GM23248 (cell line): ENCODE results near the gene CD59. TPM values are rescaled to one million over a fixed set of nuclear protein-coding genes. Genes with fewer than 3 reads are reported as not detected.

Experiments
- DNase-seq: peaks from one replicate; pipeline ENCODE4 v3.0.0-alpha.2; 2015
- H2AFZ ChIP-seq: fragments of 200-600 bp; sonication (generic); 2 replicates; pipeline ENCODE4 v1.6.1; 2016; ENCODE audit warnings: antibody characterized with exemption
- H3F3A ChIP-seq: fragments of 200-600 bp; sonication (generic); 2 replicates; pipeline ENCODE4 v1.6.1; 2016; ENCODE audit warnings: mild to moderate bottlenecking, antibody characterized with exemption, mixed run types; ENCODE audit not compliant: insufficient read depth
- H3K27ac ChIP-seq: fragments of 200-600 bp; sonication (generic); 2 replicates; pipeline ENCODE4 v1.5.1; 2016; ENCODE audit warnings: mild to moderate bottlenecking
- H3K27me3 ChIP-seq: fragments of 200-600 bp; sonication (generic); replicated peaks from 2 replicates; pipeline ENCODE4 v1.6.1; 2016; ENCODE audit warnings: mild to moderate bottlenecking; ENCODE audit not compliant: insufficient read depth
- H3K36me3 ChIP-seq: fragments of 200-600 bp; sonication (generic); 2 replicates; pipeline ENCODE4 v1.6.1; 2016; ENCODE audit warnings: low read depth, mild to moderate bottlenecking
- H3K4me1 ChIP-seq: fragments of 200-600 bp; sonication (generic); 2 replicates; pipeline ENCODE4 v1.6.1; 2016; ENCODE audit warnings: mild to moderate bottlenecking; ENCODE audit not compliant: insufficient read depth
- H3K4me2 ChIP-seq: fragments of 200-600 bp; sonication (generic); one replicate; pipeline ENCODE4 v1.6.1; 2016; ENCODE audit warnings: mild to moderate bottlenecking; ENCODE audit not compliant: unreplicated experiment
- H3K4me3 ChIP-seq: fragments of 200-600 bp; sonication (generic); 2 replicates; pipeline ENCODE4 v1.5.1; 2016; ENCODE audit warnings: mild to moderate bottlenecking
- H3K79me2 ChIP-seq: fragments of 200-600 bp; sonication (generic); 2 replicates; pipeline ENCODE4 v1.6.1; 2016; ENCODE audit warnings: mild to moderate bottlenecking; ENCODE audit not compliant: insufficient read depth
- H3K9ac ChIP-seq: fragments of 200-600 bp; sonication (generic); 2 replicates; pipeline ENCODE4 v1.6.1; 2016; ENCODE audit warnings: mild to moderate bottlenecking
- H3K9me2 ChIP-seq: fragments of 200-600 bp; sonication (generic); 2 replicates; pipeline ENCODE4 v1.6.1; 2016; ENCODE audit warnings: mixed run types, mild to moderate bottlenecking, moderate library complexity; ENCODE audit not compliant: insufficient read depth
- H3K9me3 ChIP-seq: fragments of 200-600 bp; sonication (generic); one replicate; pipeline ENCODE4 v1.6.1; 2017; ENCODE audit warnings: low read depth
- H4K20me1 ChIP-seq: fragments of 200-600 bp; sonication (generic); 2 replicates; pipeline ENCODE4 v1.6.0; 2016; ENCODE audit not compliant: insufficient read depth
- EZH2 ChIP-seq: fragments of 200-600 bp; sonication (generic); IDR thresholded peaks from 2 replicates; pipeline ENCODE4 v1.6.1; 2018; ENCODE audit warnings: antibody characterized with exemption, mild to moderate bottlenecking; ENCODE audit not compliant: insufficient read depth, poor library complexity, severe bottlenecking
- EZH2phosphoT487 ChIP-seq: fragments of 200-600 bp; sonication (generic); IDR thresholded peaks from 2 replicates; pipeline ENCODE4 v1.6.1; 2018; ENCODE audit warnings: antibody characterized with exemption, moderate library complexity, mild to moderate bottlenecking, low read depth; ENCODE audit not compliant: insufficient read depth
- WGBS, 2 experiments: methylation state at CpG; one replicate each; pipeline ENCODE4 v1.1.6; 2015 to 2017; ENCODE audit warnings: low lambda C conversion rate in 2 of 2, low coverage in 1 of 2; ENCODE audit errors: missing lambda C conversion rate in 2 of 2; 5-methylcytosine and 5-hydroxymethylcytosine counted together
- in situ Hi-C: fragments of 300-500 bp; cut with MboI; formaldehyde crosslinking; loops from 2 replicates; pipeline ENCODE4 v1.15.0; 2020
- polyA plus RNA-seq: library from polyadenylated mRNA; unstranded; fragments of >200 nt; fragmentation: Nextera tagmentation; extraction: Ambion mirVana; gene quantifications from 2 replicates; pipeline ENCODE4 v1.2.1, GENCODE V29; 2016
- total RNA-seq: library from RNA; depleted of rRNA; stranded (reverse); fragments of >200 nt; shearing (Covaris generic); gene quantifications from 2 replicates; pipeline ENCODE4 v1.2.3, GENCODE V29; 2014

Gene CD59
- total and polyA plus RNA-seq, 2 experiments from 2014 or later: 1,314 to 2,015 TPM

GRCh38 chr11:33721984-33722383, 14.2 kb downstream of the CD59 start:
- 0 out of 2 replicates have a peak overlapping the region, but pooled peaks have one; percentile 2 for H3K4me3 ChIP-seq
- H3K9me2 ChIP-seq: no peaks in the 10 kb centered on the region
- H3K9me3 ChIP-seq: no peaks in the 10 kb centered on the region
- H3K4me1 ChIP-seq: peaks cover 75% of the 10 kb centered on the region
- TF ChIP-seq EZH2phosphoT487 (no peak), EZH2 (no peak)
- 0 out of 2 replicates have a peak, but pooled peaks cover 4% of the 10 kb centered on the region for H4K20me1 ChIP-seq
- H3K9ac ChIP-seq: peak overlapping the region; percentile 88
- H3K79me2 ChIP-seq: peaks cover 94% of the 10 kb centered on the region
- peaks cover 95% of the 10 kb centered on the region for H3F3A ChIP-seq
- DNase-seq: peak; percentile 28
- peak overlapping the region; percentile 74 for H3K4me2 ChIP-seq
- H3K36me3 ChIP-seq: peaks cover 42% of the 10 kb centered on the region
- H3K27ac ChIP-seq: peak overlapping the region; percentile 100
- in situ Hi-C loops: no loop called here
- H2AFZ ChIP-seq: no peak overlapping the region
- WGBS, 2 experiments: 73 to 76% methylated on average over 5 of the region's 5 CpGs
- no peaks in the 10 kb centered on the region for H3K27me3 ChIP-seq

DNA sequence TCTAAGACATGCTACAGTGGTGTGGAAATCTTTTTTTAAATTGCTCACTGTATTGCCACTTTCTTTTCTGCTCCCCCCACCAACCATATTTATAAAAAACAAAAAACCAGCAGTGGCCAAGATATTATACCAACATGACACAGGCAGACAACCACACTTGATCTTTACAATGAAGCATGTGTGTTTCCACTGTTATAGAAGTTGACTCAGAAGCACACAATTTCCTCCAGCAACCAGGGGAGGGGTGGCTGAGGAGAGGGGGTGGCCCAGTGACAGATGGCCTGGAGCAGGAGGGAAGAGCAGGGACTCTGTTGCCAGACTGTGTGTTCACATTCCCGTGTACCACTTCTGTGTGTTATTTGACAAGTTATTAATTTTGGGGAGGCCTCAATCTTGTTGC, 14.8 kb downstream of the CD59 start:
- Histone ChIP-seq H3K9me3 (no peaks in the 10 kb centered on the region), H4K20me1 (0 out of 2 replicates have a peak, but pooled peaks cover 4% of the 10 kb centered on the region), H3K79me2 (peaks cover 94% of the 10 kb centered on the region), H3F3A (peaks cover 95% of the 10 kb centered on the region), H3K9ac (peak overlapping the region; percentile 88), H3K9me2 (no peaks in the 10 kb centered on the region), H3K4me1 (peaks cover 73% of the 10 kb centered on the region), H3K27ac (peak overlapping the region; percentile 100), H3K36me3 (peaks cover 47% of the 10 kb centered on the region), H3K4me2 (peak overlapping the region; percentile 74), H3K4me3 (0 out of 2 replicates have a peak overlapping the region, but pooled peaks have one; percentile 2), H3K27me3 (no peaks in the 10 kb centered on the region), H2AFZ (no peak overlapping the region)
- in situ Hi-C loops: no loop called here
- peak; percentile 85 for DNase-seq
- 0 to 15% methylated on average over 1 of the region's 1 CpG for WGBS, 2 experiments
- TF ChIP-seq EZH2phosphoT487 (no peak), EZH2 (no peak)

DNA sequence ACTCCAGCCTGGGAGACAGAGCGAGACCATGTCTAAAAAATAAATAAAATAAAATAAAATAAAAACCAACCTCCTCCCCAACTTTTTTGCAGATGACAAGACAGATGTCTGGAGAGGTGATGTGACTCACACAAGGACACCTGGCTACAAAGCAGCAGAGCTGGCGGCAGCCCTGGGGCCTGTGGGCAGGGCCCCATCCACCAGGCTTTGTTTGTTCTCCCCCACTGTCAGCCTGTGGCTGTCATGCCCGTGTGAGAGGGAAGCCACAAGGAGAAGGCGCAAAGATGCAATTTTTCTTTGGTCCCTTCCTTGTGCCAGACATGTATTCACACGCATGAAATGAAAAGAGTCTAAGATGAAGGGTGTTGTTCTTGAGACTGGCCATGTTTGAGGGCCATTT, 16.6 kb downstream of the CD59 start:
- H3K36me3 ChIP-seq: peaks cover 57% of the 10 kb centered on the region
- in situ Hi-C loops: no loop called here
- no peaks in the 10 kb centered on the region for H3K27me3 ChIP-seq
- DNase-seq: no peak
- peak overlapping the region; percentile 8; the same call in 1 of the 2 replicates for H3K9ac ChIP-seq
- peaks cover 74% of the 10 kb centered on the region for H3K4me1 ChIP-seq
- H3K9me3 ChIP-seq: no peaks in the 10 kb centered on the region
- H4K20me1 ChIP-seq: no peaks in the 10 kb centered on the region
- peaks cover 92% of the 10 kb centered on the region for H3K79me2 ChIP-seq
- H3K27ac ChIP-seq: peak overlapping the region; percentile 100
- WGBS, 2 experiments: 95 to 97% methylated on average over 5 of the region's 5 CpGs
- H3K9me2 ChIP-seq: no peaks in the 10 kb centered on the region
- TF ChIP-seq EZH2phosphoT487 (no peak), EZH2 (no peak)
- H2AFZ ChIP-seq: no peak overlapping the region
- H3F3A ChIP-seq: peaks cover 90% of the 10 kb centered on the region
- no peak overlapping the region for H3K4me2 ChIP-seq
- H3K4me3 ChIP-seq: no peak overlapping the region

GRCh38 chr11:33718440-33718839, 17.8 kb downstream of the CD59 start:
- no peak overlapping the region for H3K4me2 ChIP-seq
- DNase-seq: no peak
- H2AFZ ChIP-seq: no peak overlapping the region
- no peak overlapping the region for H3K4me3 ChIP-seq
- H3K27ac ChIP-seq: peak overlapping the region; percentile 100; the same call in 1 of the 2 replicates
- H3K27me3 ChIP-seq: no peaks in the 10 kb centered on the region
- H3K9ac ChIP-seq: peak overlapping the region; percentile 24; the same call in 1 of the 2 replicates
- TF ChIP-seq EZH2phosphoT487: no peak
- TF ChIP-seq EZH2: no peak
- 89 to 94% methylated on average over 2 of the region's 2 CpGs for WGBS, 2 experiments
- H3F3A ChIP-seq: peaks cover 89% of the 10 kb centered on the region
- peaks cover 92% of the 10 kb centered on the region for H3K79me2 ChIP-seq
- no peaks in the 10 kb centered on the region for H4K20me1 ChIP-seq
- H3K36me3 ChIP-seq: peaks cover 69% of the 10 kb centered on the region
- H3K4me1 ChIP-seq: peaks cover 62% of the 10 kb centered on the region
- no peaks in the 10 kb centered on the region for H3K9me2 ChIP-seq
- in situ Hi-C loops: no loop called here
- H3K9me3 ChIP-seq: no peaks in the 10 kb centered on the region
